Smooth muscle cell of the coronary artery (primary cell): Measurements from ENCODE around the gene ALG5. TPM values are rescaled to one million over a fixed set of nuclear protein-coding genes. Genes with fewer than 3 reads are reported as not detected.

Experiments
- total RNA-seq: library from RNA; depleted of rRNA; stranded (reverse); fragments of >200 nt; gene quantifications from 2 replicates; pipeline ENCODE4 v1.2.3, GENCODE V29; 2014; ENCODE audit warnings: low replicate concordance

Gene ALG5
- 30.1 and 30.5 TPM in 2 replicates for total RNA-seq

GRCh38 chr13:36999054-36999714 lies at the start of gene ALG5:
ALG5 (minus strand) TSS chr13:36999340; CDS start chr13:36999300, 40 bp downstream.

GRCh38 chr13:36919833-36920615 lies 79.1 kb downstream of the ALG5 start, which contains the start of gene SMAD9:
SMAD9 (minus strand) TSS chr13:36920238; CDS start chr13:36879689, 40,549 bp downstream.

Other genes starting within 250 kb of the ALG5 start
- gene RFXAP, start 180.1 kb downstream of the ALG5 start, total RNA-seq, result 0.82 and 0.83 TPM in 2 replicates
- 0.47 and 6.5 TPM in 2 replicates for gene SMAD9, start 79.1 kb downstream of the ALG5 start, total RNA-seq
- gene EXOSC8, start 1.4 kb upstream of the ALG5 start, total RNA-seq, result 10.1 and 17.6 TPM in 2 replicates
- 21.4 and 38.9 TPM in 2 replicates for gene SUPT20H, start 60.3 kb upstream of the ALG5 start, total RNA-seq
- not detected in 2 replicates for gene CSNK1A1L, start 106.3 kb upstream of the ALG5 start, total RNA-seq